Stimulated activated CD4-positive, alpha-beta T cell treated with anti-CD3 and anti-CD28 coated beads, TNF-alpha, amount 100 ng/mL, for 4 hours (primary cell): ENCODE results near the gene ZDHHC11.

Experiments used
- DNase-seq, 3 experiments: peaks; one replicate each; pipeline ENCODE4 v3.0.0-alpha.2; 2020; ENCODE audit warnings: low read depth in 3 of 3

Gene ZDHHC11

DNA sequence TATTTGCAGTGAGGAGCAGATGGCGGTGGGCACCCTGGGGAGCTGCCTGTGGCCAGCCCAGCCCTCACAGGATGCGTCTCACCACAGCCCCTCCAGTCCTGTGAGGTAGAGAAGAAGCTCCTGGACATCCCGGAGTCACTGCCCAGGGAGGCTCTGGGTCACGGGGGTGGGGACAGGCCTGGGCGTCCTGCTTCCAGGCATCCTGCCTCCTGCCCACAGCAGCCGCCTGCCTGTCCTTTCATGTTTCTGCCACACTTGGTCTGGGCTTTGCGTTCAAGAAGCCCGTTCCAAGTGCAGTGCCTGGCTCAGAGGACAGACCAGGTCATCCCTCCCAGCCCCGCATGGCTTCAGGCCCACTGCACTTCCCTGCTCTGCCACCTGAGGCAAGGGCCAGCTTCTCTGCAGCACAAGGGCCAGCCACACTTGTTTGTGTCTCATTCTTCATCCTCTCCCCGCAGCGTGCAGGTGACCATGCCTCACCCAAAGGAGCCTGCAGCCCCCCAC, 104.5 kb downstream of the ZDHHC11 start:
- no peak for DNase-seq
